BLaER1 (cell line): Measurements from ENCODE around the gene SEC22C.

Source experiments
- H3K27ac ChIP-seq: shearing (Covaris generic); formaldehyde crosslinking; 2 replicates; pipeline ENCODE4 v1.8.1; 2022
- H3K27me3 ChIP-seq: shearing (Covaris generic); formaldehyde crosslinking; 2 replicates; pipeline ENCODE4 v1.8.1; 2022
- H3K36me3 ChIP-seq: shearing (Covaris generic); formaldehyde crosslinking; 2 replicates; pipeline ENCODE4 v1.8.1; 2022
- H3K4me1 ChIP-seq: shearing (Covaris generic); formaldehyde crosslinking; 2 replicates; pipeline ENCODE4 v1.8.1; 2022
- H3K4me2 ChIP-seq: shearing (Covaris generic); formaldehyde crosslinking; 2 replicates; pipeline ENCODE4 v1.8.1; 2022
- H3K4me3 ChIP-seq: shearing (Covaris generic); formaldehyde crosslinking; 2 replicates; pipeline ENCODE4 v1.8.1; 2022
- H3K9ac ChIP-seq: shearing (Covaris generic); formaldehyde crosslinking; 2 replicates; pipeline ENCODE4 v1.8.1; 2022
- H3K9me3 ChIP-seq: shearing (Covaris generic); formaldehyde crosslinking; 2 replicates; pipeline ENCODE4 v1.8.1; 2022
- H4K20me1 ChIP-seq: shearing (Covaris generic); formaldehyde crosslinking; 2 replicates; pipeline ENCODE4 v1.8.1; 2022
- Cebpa-rat ChIP-seq: shearing (Covaris generic); IDR thresholded peaks from 2 replicates; pipeline ENCODE4 v1.8.1; 2022

The SEC22C gene

GRCh38 chr3:42526616-42527367 is 55.0 kb downstream of the SEC22C start:
- TF ChIP-seq Cebpa-rat = no peak
- peaks cover 53% of the 10 kb centered on the region for H3K4me1 ChIP-seq
- H3K27ac ChIP-seq = peak overlapping the region; percentile 63
- no peaks in the 10 kb centered on the region for H3K27me3 ChIP-seq
- H3K9me3 ChIP-seq = no peaks in the 10 kb centered on the region
- peak overlapping the region; percentile 81 for H3K4me2 ChIP-seq
- H4K20me1 ChIP-seq = no peaks in the 10 kb centered on the region
- H3K9ac ChIP-seq = 0 out of 2 replicates have a peak overlapping the region, but pooled peaks have one; percentile 35
- H3K4me3 ChIP-seq = no peak overlapping the region
- H3K36me3 ChIP-seq = no peaks in the 10 kb centered on the region

- Histone ChIP-seq H3K4me1 (peaks cover 53% of the 10 kb centered on the region), H3K4me3 (no peak overlapping the region), H3K9ac (no peak overlapping the region), H4K20me1 (no peaks in the 10 kb centered on the region), H3K27me3 (no peaks in the 10 kb centered on the region), H3K27ac (peak overlapping the region; percentile 63; the same call in 1 of the 2 replicates), H3K9me3 (no peaks in the 10 kb centered on the region), H3K36me3 (no peaks in the 10 kb centered on the region), H3K4me2 (peak overlapping the region; percentile 81)
- no peak for TF ChIP-seq Cebpa-rat
Measured at GRCh38 chr3:42525736-42526345, 55.9 kb downstream of the SEC22C start.

- Histone ChIP-seq H4K20me1 (no peaks in the 10 kb centered on the region), H3K4me1 (peaks cover 52% of the 10 kb centered on the region), H3K9me3 (no peaks in the 10 kb centered on the region), H3K9ac (no peak overlapping the region), H3K36me3 (no peaks in the 10 kb centered on the region), H3K4me2 (peak overlapping the region; percentile 81; the same call in 1 of the 2 replicates), H3K4me3 (no peak overlapping the region), H3K27ac (peak overlapping the region; percentile 63; the same call in 1 of the 2 replicates), H3K27me3 (no peaks in the 10 kb centered on the region)
- no peak for TF ChIP-seq Cebpa-rat
Measured at GRCh38 chr3:42525212-42525611, 56.6 kb downstream of the SEC22C start.

GRCh38 chr3:42524751-42525150 is 57.0 kb downstream of the SEC22C start:
- H3K4me1 ChIP-seq = peaks cover 52% of the 10 kb centered on the region
- no peak overlapping the region for H3K9ac ChIP-seq
- H3K27ac ChIP-seq = no peak overlapping the region
- H3K27me3 ChIP-seq = no peaks in the 10 kb centered on the region
- no peak overlapping the region; the same call in 1 of the 2 replicates for H3K4me2 ChIP-seq
- H3K9me3 ChIP-seq = no peaks in the 10 kb centered on the region
- no peak for TF ChIP-seq Cebpa-rat
- no peaks in the 10 kb centered on the region for H4K20me1 ChIP-seq
- H3K4me3 ChIP-seq = no peak overlapping the region
- no peaks in the 10 kb centered on the region for H3K36me3 ChIP-seq

GRCh38 chr3:42520906-42521305 is 60.9 kb downstream of the SEC22C start:
- no peak overlapping the region for H3K27ac ChIP-seq

GRCh38 chr3:42520336-42520735 is 61.4 kb downstream of the SEC22C start:
- Histone ChIP-seq H4K20me1 (no peaks in the 10 kb centered on the region), H3K4me3 (no peak overlapping the region), H3K9me3 (no peaks in the 10 kb centered on the region), H3K4me2 (peak overlapping the region; percentile 59), H3K36me3 (no peaks in the 10 kb centered on the region), H3K4me1 (peaks cover 26% of the 10 kb centered on the region), H3K9ac (no peak overlapping the region), H3K27me3 (no peaks in the 10 kb centered on the region), H3K27ac (0 out of 2 replicates have a peak overlapping the region, but pooled peaks have one; percentile 22)
- no peak for TF ChIP-seq Cebpa-rat

More at GRCh38 chr3:42520906-42521305, 60.9 kb downstream of the SEC22C start:
- no peak for TF ChIP-seq Cebpa-rat
- Histone ChIP-seq H3K4me2 (no peak overlapping the region), H3K4me3 (no peak overlapping the region), H3K27me3 (no peaks in the 10 kb centered on the region), H4K20me1 (no peaks in the 10 kb centered on the region), H3K9me3 (no peaks in the 10 kb centered on the region), H3K36me3 (no peaks in the 10 kb centered on the region), H3K9ac (no peak overlapping the region), H3K4me1 (peaks cover 26% of the 10 kb centered on the region)

GRCh38 chr3:42519568-42519962 is 62.2 kb downstream of the SEC22C start:
- Histone ChIP-seq H3K27ac (no peak overlapping the region), H3K9ac (no peak overlapping the region), H3K4me3 (no peak overlapping the region), H4K20me1 (no peaks in the 10 kb centered on the region), H3K9me3 (no peaks in the 10 kb centered on the region), H3K36me3 (no peaks in the 10 kb centered on the region), H3K4me2 (peak overlapping the region; percentile 59; the same call in 1 of the 2 replicates), H3K4me1 (peaks cover 34% of the 10 kb centered on the region), H3K27me3 (no peaks in the 10 kb centered on the region)
- no peak for TF ChIP-seq Cebpa-rat

- no peaks in the 10 kb centered on the region for H3K36me3 ChIP-seq
- H3K27me3 ChIP-seq = no peaks in the 10 kb centered on the region
- no peak overlapping the region for H3K4me2 ChIP-seq
- no peaks in the 10 kb centered on the region for H3K9me3 ChIP-seq
- no peak overlapping the region for H3K27ac ChIP-seq
- H3K4me3 ChIP-seq = no peak overlapping the region
- peaks cover 34% of the 10 kb centered on the region for H3K4me1 ChIP-seq
- no peak for TF ChIP-seq Cebpa-rat
- no peak overlapping the region for H3K9ac ChIP-seq
- no peaks in the 10 kb centered on the region for H4K20me1 ChIP-seq
Measured at GRCh38 chr3:42518800-42519567, 62.8 kb downstream of the SEC22C start.

- TF ChIP-seq Cebpa-rat = no peak
- Histone ChIP-seq H3K27me3 (no peaks in the 10 kb centered on the region), H3K9ac (no peak overlapping the region), H3K9me3 (no peaks in the 10 kb centered on the region), H3K27ac (no peak overlapping the region), H4K20me1 (no peaks in the 10 kb centered on the region), H3K4me3 (no peak overlapping the region), H3K36me3 (no peaks in the 10 kb centered on the region), H3K4me1 (peaks cover 53% of the 10 kb centered on the region), H3K4me2 (no peak overlapping the region)
Measured at GRCh38 chr3:42517117-42517516, 64.7 kb downstream of the SEC22C start.
